T-helper 1 cell treated with Interleukin-12 subunit alpha and Interleukin-12 subunit beta and Interleukin-4 antibody, amounts not matched to agents 30 μg/mL and 1 μg/mL, for 36 hours (primary cell): ENCODE measurements around the gene ALLC.
"Not testable (repeated sequence)": the region's sequence is repeated elsewhere in the genome, so short reads cannot be mapped to it uniquely, and the experiment has no call there.

Experiments used
- H3K27ac Mint-ChIP-seq: one replicate; pipeline ENCODE4 v1.8.0; 2021; ENCODE audit warnings: mild to moderate bottlenecking, mixed read lengths
- H3K27me3 Mint-ChIP-seq: one replicate; pipeline ENCODE4 v1.8.0; 2021; ENCODE audit warnings: low read depth, mixed read lengths
- H3K36me3 Mint-ChIP-seq: one replicate; pipeline ENCODE4 v1.8.0; 2021; ENCODE audit warnings: low read depth, mixed read lengths
- H3K4me1 Mint-ChIP-seq: one replicate; pipeline ENCODE4 v1.8.0; 2021; ENCODE audit warnings: low read depth, mixed read lengths
- H3K4me3 Mint-ChIP-seq: one replicate; pipeline ENCODE4 v1.8.0; 2021; ENCODE audit warnings: mild to moderate bottlenecking, moderate library complexity, mixed read lengths
- H3K9me3 Mint-ChIP-seq: one replicate; pipeline ENCODE4 v1.8.0; 2021; ENCODE audit warnings: mixed read lengths

ALLC gene

DNA sequence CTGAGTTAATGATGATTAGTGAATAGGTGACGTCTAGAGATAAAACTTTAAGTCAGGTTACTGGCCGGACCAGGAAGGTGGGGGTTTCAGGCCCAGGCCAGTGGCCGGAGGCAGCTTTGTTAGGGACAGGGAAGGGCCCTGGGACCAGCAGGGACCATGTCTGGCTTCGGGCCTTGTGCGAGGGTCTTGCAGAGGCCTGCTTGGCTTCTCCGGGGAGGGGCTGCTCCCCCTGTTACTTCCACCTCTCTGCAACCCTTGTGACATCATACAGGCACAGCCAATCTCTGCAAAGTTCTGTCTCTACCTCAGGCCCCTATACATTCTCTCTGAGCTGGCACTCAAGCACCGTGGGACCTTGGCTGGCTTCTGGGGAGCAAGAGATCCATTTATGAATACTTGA lies at the start of gene ALLC:
Gene ALLC (plus strand): TSS at position 320 of the 400 bp plus-strand sequence. CDS start 12,958 bp downstream, outside the sequence.
- no peaks in the 10 kb centered on the region for H3K9me3 Mint-ChIP-seq
- no peaks in the 10 kb centered on the region for H3K36me3 Mint-ChIP-seq
- H3K4me1 Mint-ChIP-seq: no peaks in the 10 kb centered on the region
- no peaks in the 10 kb centered on the region for H3K27me3 Mint-ChIP-seq
- H3K4me3 Mint-ChIP-seq: no peak within 1 kb of the TSS
- H3K27ac Mint-ChIP-seq: no peak within 1 kb of the TSS

GRCh38 chr2:3608373-3609278 lies 49.4 kb upstream of the ALLC start:
- H3K9me3 Mint-ChIP-seq: peaks cover 6% of the 10 kb centered on the region
- no peaks in the 10 kb centered on the region for H3K36me3 Mint-ChIP-seq
- H3K4me3 Mint-ChIP-seq: no peak overlapping the region
- H3K27ac Mint-ChIP-seq: no peak overlapping the region
- H3K27me3 Mint-ChIP-seq: no peaks in the 10 kb centered on the region
- peaks cover 2% of the 10 kb centered on the region for H3K4me1 Mint-ChIP-seq

DNA sequence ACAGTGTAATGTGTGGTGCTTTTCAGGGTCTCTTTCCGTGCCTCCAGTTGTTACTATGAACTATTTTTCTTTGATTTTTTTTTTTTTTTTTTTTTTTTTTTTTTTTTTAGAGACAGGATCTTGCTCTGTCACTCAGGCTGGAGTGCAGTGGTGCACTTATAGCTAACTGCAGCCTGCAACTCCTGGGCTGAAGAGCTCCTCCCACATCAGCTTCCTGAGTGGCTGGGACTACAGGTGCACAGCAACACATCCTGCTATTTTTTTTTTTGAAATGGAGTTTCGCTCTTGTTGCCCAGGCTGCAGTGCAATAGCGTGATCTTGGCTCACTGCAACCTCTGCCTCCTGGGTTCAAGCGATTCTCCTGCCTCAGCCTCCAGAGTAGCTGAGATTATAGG lies 48.7 kb upstream of the ALLC start:
- H3K27me3 Mint-ChIP-seq, H3K27ac Mint-ChIP-seq, H3K9me3 Mint-ChIP-seq, H3K36me3 Mint-ChIP-seq, H3K4me3 Mint-ChIP-seq, H3K4me1 Mint-ChIP-seq: not testable (repeated sequence)

DNA sequence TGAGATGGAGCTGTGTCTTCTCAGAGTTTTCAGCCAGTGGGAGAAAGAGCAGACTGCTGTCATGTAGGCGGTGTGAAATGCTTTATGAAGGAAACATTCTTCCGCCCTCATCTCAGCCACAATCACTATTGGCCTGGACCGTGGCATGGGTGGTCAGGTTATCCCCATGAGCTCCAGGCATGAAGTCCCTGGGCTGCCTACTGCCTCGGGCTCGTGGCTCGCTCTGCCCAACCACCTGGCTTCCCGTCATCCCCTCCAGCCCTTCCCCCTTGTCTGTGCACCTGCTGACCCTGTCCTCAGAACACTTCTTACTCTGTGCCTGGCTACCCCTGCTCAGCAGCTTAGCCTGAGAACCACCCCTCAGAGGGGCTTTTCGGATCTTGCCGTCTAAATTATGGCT lies 47.6 kb upstream of the ALLC start:
- peaks cover 2% of the 10 kb centered on the region for H3K4me1 Mint-ChIP-seq
- no peak overlapping the region for H3K27ac Mint-ChIP-seq
- H3K27me3 Mint-ChIP-seq: no peaks in the 10 kb centered on the region
- peaks cover 7% of the 10 kb centered on the region for H3K9me3 Mint-ChIP-seq
- H3K4me3 Mint-ChIP-seq: no peak overlapping the region
- no peaks in the 10 kb centered on the region for H3K36me3 Mint-ChIP-seq

DNA sequence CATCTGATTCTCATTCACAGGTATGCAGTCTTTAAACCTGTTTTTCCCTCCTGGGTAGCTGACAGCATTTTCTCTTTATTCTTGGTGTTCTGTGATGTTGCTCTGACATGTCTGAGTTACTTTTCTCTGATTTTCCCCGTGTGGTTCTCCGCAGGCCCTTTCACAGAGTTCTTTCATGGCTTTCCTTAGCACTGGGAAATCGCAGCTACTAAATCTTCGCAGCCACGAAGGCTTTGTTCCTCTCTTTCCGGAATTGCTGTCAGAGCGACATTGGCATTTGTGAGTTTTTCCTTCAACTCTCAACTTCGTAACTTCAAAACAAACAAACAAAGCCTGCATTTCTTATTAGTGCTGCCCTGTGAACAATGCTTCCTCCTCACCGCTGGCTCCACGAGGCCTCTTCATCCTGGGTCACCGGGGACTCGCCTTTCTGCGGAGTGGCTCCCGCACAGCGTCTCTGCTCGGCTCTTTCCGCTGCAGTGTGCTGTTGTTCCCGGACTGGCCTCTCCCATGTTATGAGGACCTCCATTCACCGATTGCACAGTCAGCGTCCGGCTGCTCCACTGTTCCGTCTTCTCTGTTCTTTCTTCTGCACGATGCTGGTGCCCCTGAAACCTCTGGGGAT lies 47.0 kb upstream of the ALLC start:
- Mint-ChIP-seq H3K27me3 (no peaks in the 10 kb centered on the region), H3K36me3 (no peaks in the 10 kb centered on the region), H3K9me3 (peaks cover 7% of the 10 kb centered on the region), H3K4me3 (no peak overlapping the region), H3K27ac (no peak overlapping the region), H3K4me1 (peaks cover 2% of the 10 kb centered on the region)

DNA sequence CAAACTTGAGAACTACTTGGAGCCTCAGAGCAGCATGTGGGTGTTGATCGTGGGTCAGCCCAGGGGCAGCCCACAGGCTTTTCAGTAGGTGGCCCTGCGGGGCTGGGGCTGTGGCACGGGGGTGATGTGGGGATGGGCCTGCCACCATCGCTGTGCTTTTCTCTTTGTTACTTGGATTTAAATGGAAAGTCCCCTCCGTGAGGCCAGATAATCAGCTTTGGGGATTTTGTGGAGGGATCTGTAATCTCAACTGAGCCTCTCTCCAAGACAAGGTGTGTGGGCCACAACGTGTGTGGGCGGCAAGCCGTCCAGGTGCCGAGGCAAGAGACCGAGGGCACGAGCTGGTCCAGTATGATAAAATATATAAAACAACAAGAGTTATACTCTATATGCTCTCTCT lies 46.4 kb upstream of the ALLC start:
- H3K27ac Mint-ChIP-seq: no peak overlapping the region
- H3K36me3 Mint-ChIP-seq: no peaks in the 10 kb centered on the region
- peaks cover 7% of the 10 kb centered on the region for H3K9me3 Mint-ChIP-seq
- H3K4me3 Mint-ChIP-seq: no peak overlapping the region
- H3K4me1 Mint-ChIP-seq: peaks cover 2% of the 10 kb centered on the region
- no peaks in the 10 kb centered on the region for H3K27me3 Mint-ChIP-seq

DNA sequence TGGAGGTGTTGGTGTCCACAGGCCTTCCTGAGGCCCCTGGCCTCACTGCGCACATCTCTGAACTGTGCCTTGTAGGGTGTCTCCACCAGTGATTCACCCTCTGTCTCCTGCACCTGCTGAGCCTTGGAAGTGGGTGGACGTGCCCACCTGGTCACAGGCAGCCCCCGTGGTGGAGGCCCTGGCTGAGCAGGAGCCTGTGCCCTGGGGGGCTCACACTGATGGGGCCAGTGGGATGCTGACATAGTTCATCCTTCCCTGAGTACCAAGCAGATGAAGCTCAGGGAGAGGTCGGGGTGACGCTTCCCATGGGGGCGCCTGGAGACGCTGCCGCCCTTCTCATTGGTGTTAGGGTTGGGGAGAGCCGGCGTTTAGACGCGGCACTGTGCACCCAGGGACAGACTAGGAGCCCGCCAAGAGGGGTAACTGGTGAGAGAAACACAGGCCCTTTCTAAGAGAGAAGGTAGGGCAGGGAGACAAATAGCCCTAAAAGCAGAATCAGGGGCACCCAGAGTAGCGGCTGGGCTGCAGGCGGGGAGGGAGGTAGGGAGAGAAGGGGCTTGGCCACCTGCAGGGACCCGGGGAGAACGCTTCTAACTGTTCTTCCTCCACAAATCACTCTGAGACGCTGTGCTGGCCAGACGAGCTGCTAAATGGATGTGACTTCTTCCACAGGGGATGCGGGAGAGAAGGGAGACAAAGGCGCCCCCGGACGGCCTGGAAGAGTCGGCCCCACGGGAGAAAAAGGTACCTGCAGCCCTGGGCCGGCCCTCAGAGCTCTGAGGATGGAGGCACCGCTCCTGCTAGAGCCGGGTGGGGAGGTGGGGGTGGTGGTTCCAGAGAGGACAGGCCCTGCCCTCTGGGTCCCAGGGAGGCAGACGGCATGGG lies 45.1 kb upstream of the ALLC start:
- H3K9me3 Mint-ChIP-seq: peaks cover 11% of the 10 kb centered on the region
- no peak overlapping the region for H3K4me3 Mint-ChIP-seq
- H3K27ac Mint-ChIP-seq: no peak overlapping the region
- peaks cover 2% of the 10 kb centered on the region for H3K4me1 Mint-ChIP-seq
- H3K27me3 Mint-ChIP-seq: no peaks in the 10 kb centered on the region
- H3K36me3 Mint-ChIP-seq: no peaks in the 10 kb centered on the region

GRCh38 chr2:3613524-3613905 lies 44.5 kb upstream of the ALLC start:
- no peak overlapping the region for H3K27ac Mint-ChIP-seq
- H3K4me3 Mint-ChIP-seq: no peak overlapping the region
- no peaks in the 10 kb centered on the region for H3K36me3 Mint-ChIP-seq
- peaks cover 12% of the 10 kb centered on the region for H3K9me3 Mint-ChIP-seq
- H3K27me3 Mint-ChIP-seq: no peaks in the 10 kb centered on the region
- peaks cover 2% of the 10 kb centered on the region for H3K4me1 Mint-ChIP-seq

GRCh38 chr2:3614743-3615142 lies 43.3 kb upstream of the ALLC start:
- not testable (repeated sequence) for H3K4me3 Mint-ChIP-seq, H3K36me3 Mint-ChIP-seq, H3K27ac Mint-ChIP-seq, H3K4me1 Mint-ChIP-seq, H3K27me3 Mint-ChIP-seq
- H3K9me3 Mint-ChIP-seq: peaks cover 12% of the 10 kb centered on the region

GRCh38 chr2:3615541-3616200 lies 42.3 kb upstream of the ALLC start:
- H3K4me3 Mint-ChIP-seq, H3K27ac Mint-ChIP-seq, H3K36me3 Mint-ChIP-seq, H3K4me1 Mint-ChIP-seq: not testable (repeated sequence)
- H3K27me3 Mint-ChIP-seq: peaks cover 13% of the 10 kb centered on the region
- peaks cover 12% of the 10 kb centered on the region for H3K9me3 Mint-ChIP-seq

GRCh38 chr2:3616435-3617197 lies 41.4 kb upstream of the ALLC start:
- H3K36me3 Mint-ChIP-seq, H3K4me1 Mint-ChIP-seq, H3K4me3 Mint-ChIP-seq, H3K27ac Mint-ChIP-seq: not testable (repeated sequence)
- Mint-ChIP-seq H3K27me3 (peaks cover 21% of the 10 kb centered on the region), H3K9me3 (peaks cover 12% of the 10 kb centered on the region)

DNA sequence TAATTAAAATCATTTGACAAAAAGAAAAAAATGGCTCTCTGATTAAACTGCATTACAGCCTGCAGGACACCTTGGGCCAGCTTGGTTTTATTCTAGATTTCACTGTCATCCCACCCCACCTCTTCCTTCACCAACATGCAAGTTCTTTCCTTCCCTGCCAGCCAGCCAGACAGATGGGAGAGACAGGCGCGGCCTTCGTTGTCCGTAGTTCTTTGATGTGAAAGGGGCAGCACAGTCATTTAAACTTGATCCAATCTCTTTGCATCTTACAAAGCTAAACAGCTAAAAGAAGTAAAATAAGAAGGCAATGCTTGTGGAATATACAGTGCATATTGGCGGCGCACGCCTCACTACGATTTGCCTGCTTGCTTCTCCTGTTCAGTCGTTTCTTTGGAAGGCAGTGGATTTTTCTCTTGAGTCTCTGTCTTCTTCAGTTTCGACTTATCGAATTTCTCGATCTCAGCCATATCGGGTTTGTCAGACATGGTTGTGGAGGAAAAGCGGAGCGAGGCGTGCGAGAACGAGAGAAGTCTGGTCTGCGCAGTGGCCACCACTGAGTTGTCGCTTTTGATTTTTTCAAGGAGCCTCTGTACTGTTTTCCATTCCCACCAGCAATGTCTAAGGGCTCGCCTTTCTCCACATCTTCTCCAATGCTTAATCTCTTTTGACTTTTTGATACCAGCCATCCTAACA lies 40.7 kb upstream of the ALLC start:
- Mint-ChIP-seq H3K27ac (no peak overlapping the region), H3K4me3 (no peak overlapping the region), H3K4me1 (no peaks in the 10 kb centered on the region), H3K36me3 (no peaks in the 10 kb centered on the region), H3K9me3 (peaks cover 7% of the 10 kb centered on the region), H3K27me3 (peaks cover 21% of the 10 kb centered on the region)

DNA sequence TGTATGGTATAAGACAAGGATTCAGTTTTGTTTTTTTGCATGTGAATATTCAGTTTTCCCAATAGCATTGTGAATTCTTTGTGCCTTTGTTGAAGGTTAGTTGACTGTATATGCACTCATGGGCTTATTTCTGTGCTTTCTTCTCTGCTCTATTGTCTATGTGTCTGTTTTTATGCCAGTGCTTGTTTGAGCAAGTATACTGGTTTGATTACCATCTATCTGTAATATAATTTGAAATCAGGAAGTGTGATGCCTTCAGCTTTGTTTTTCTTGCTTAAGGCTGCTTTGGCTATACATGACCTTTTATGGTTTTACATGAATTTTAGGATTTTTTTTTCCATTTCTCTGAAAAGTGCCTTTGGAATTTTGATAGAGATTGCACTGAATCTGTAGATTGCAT lies 39.6 kb upstream of the ALLC start:
- no peak overlapping the region for H3K4me3 Mint-ChIP-seq
- H3K27me3 Mint-ChIP-seq: peaks cover 22% of the 10 kb centered on the region
- no peaks in the 10 kb centered on the region for H3K36me3 Mint-ChIP-seq
- peaks cover 7% of the 10 kb centered on the region for H3K9me3 Mint-ChIP-seq
- no peaks in the 10 kb centered on the region for H3K4me1 Mint-ChIP-seq
- no peak overlapping the region for H3K27ac Mint-ChIP-seq
